ENCODE measurements around the gene IPO5.
A peak's percentile ranks its signal among the peaks of the same experiment; 100 is the strongest.
"Not testable (repeated sequence)": the region's sequence is repeated elsewhere in the genome, so short reads cannot be mapped to it uniquely, and the experiment has no call there.

Gene IPO5

DNA sequence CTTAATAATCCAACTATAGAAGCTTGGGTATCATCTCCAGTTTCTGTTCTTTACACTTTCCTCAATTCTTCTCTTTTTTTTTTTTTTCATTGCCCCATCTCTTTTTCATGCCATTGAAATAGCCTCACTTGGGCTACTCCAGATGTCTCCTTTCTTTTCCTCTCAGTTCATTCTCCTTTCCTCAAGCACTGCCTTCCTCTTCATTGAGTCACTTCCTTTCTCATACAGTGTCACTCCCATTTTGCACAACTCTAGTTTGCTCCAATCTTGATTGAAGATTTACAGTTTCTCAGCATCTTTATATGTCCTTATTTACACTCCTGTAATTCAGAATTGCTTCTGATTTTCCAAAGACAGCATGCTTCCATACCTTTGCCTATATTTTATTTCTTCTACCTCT lies 61.3 kb downstream of the IPO5 start:
- DNase-seq: no peak

DNA sequence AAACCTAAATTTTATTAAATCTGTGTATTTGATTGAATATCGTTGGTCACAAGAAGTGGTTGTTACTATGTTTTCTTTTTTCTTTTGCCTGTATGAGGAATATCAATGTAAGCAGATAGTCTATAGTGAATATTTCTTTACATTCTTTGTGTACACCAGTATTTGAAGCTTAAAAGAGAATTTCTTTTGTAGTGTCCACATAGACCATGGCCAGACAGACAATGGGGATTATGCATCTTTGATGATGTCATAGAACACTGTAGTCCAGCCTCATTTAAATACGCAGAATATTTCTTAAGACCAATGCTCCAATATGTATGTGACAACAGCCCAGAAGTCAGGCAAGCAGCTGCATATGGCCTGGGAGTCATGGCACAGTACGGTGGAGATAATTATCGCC lies 64.8 kb downstream of the IPO5 start:
- no peak for DNase-seq

DNA sequence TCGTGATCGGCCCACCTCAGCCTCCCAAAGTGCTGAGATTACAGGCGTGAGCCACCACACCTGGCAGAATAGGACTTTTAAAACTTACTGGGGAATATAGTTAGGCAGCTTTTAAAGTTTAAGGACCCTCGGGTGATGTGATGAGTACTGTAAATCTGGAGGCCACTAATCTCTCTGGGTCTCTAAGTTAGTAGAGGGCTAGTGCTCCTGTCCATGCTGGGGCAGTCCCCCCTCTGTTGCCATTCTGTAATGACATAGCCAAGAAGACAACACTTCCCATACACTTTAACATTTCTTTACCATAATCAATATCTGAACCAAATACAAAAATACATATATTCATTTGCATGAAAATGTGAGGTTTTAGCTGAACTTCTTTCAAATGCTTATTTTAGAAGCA lies 65.7 kb downstream of the IPO5 start:
- DNase-seq: no peak

GRCh38 chr13:98020271-98020670 lies 66.8 kb downstream of the IPO5 start:
- DNase-seq: no peak

DNA sequence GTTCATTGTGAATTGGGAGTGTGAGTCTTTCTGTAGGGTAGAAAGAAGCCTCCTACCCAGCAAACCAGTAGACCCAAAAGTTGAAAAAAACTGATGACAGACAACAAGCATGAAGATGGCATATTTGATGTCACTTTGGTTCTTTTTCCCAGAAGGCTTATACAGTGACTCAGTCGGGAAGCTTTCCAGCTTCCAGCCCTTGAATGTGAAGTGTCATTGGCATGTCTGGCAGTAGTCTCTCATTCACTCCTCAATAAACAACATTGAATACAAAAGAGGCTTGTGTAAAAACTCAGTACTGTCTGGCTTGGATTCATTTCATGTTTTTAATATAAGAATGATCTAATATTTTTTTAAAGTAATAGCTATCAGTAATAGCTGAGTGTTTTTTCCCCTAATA lies 68.7 kb downstream of the IPO5 start:
- peak in 30 of 51 donors; percentile 2 to 68 (median 28) for DNase-seq

DNA sequence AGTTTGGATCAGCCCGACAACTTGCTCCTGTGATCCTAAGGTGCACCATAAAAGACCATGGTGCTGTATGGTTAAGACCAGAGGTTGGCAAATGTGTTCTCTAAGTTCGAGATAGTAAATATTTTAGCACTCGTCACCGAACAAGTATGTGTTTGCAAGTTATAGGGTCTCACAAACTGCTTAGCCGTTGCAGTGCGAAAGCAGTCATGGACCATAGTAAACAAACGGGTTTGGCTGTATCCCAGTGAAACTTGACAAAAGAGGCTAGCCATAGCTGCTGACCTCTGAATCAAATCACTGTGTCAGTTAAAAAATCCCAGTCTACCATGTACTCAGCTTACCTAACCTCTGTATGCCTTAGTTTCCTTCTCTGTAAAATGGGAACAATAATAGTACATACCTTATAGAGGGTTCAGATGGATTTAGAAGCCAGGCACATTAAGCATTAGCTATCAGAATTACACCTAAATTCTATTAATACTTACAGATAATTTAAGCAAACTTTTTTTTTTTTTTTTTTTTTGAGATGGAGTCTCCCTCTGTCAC lies 72.1 kb downstream of the IPO5 start:
- no peak for DNase-seq

DNA sequence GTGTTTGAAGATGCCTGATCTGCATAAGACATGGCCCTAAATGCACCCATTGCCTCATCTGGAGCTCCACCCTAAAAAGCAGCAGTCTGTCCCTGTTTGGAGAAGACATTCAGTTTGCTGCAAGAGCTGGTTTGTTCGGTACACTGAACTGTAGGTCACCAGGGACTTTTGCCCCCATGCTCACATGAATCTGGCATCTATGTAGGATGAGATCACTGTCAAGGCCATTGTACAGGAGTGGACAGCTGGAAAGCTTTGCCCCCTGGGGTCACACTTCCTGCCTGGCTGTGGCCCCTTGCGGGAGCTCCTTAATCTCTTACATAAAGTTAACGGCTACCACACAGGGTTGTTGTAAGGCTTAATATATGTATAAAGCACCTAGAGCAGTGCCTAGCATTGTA lies 73.0 kb downstream of the IPO5 start:
- DNase-seq: no peak

- peak in 1 of 51 donors; percentile 4 for DNase-seq
Measured at GRCh38 chr13:98032168-98032567, 78.7 kb downstream of the IPO5 start.

- peak in 13 of 51 donors; percentile 1 to 19 (median 4) for DNase-seq
Measured at GRCh38 chr13:98033277-98034247, 80.1 kb downstream of the IPO5 start.

- no peak for DNase-seq
Measured at GRCh38 chr13:98035373-98035772, 81.9 kb downstream of the IPO5 start.

- not testable (repeated sequence) for DNase-seq
Measured at GRCh38 chr13:98036564-98037302, 83.3 kb downstream of the IPO5 start.

DNA sequence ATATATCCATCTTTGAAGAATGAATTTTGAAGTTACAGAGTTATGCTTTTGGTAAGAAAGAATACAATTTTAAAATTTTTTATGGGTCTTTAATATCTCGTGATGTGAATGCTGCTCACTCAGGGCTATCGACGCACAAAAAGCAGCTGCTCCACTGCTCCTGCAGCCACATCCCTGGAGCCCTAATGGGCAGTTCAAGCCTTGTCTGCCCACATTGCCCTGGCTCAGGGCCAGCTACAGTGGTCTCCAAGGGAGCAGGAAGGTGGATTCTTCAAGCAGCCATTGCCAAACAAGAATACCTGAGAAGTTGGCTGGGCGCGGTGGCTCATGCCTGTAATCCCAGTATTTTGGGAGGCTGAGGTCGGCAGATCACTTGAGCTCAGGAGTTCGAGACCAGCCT lies 85.8 kb downstream of the IPO5 start:
- DNase-seq: no peak

GRCh38 chr13:98039964-98040363 lies 86.5 kb downstream of the IPO5 start:
- DNase-seq: no peak

DNA sequence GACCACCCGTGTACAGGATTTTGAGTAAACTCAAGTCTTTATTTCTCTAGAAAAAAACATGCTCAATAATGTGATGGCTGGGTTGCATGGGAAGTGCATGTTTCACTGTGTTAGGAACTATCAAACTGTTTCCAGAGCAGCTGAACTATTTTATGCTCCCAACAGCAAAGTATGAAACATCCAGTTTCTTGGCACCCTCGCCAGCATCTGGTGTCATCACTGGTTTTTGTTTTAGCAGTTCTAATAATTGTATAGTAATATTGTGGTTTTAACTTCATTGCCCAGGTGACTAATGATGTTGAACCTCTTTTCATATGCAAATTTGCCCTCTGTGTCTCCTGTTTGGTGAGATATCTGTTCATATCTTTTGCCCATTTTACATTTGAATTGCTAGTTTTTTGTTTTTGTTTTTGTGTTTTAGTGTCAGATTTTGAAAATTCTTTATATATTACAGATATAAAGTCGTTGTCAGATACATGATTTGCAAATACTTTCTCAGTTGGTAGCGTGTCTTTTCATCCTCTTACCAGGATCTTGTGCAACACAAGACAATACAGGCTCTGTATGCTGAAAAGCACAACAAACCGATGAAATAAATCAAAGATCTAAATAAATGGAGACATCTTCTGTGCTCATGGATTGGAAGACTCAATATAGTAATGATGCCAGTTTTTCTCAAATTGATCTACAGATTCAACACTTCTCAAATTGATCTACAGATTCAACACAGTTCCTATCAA lies 87.8 kb downstream of the IPO5 start:
- no peak for DNase-seq

DNA sequence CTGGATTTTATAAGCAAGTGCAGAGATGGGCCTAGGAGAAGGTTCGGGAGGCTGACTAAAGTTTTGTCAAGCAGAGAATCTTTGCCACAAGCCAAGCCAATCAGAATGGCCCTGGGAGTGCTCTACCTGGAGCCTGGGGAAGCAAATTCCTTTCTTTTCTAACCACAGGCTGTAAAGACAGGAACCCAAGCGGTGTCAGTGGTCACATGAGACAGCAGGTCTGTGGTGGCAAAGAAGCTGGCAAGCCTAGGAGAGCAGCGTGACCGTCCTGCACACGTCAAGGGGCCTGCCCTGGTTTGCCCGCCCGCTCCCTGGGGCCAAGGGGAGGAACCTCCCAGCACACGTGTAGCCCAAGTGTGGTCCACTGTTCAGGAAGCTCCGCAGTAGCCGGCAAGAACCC lies 90.8 kb downstream of the IPO5 start:
- DNase-seq: no peak

GRCh38 chr13:98047785-98048184 lies 94.3 kb downstream of the IPO5 start:
- DNase-seq: not testable (repeated sequence)

- DNase-seq: no peak
Measured at GRCh38 chr13:98048265-98048664, 94.8 kb downstream of the IPO5 start.

GRCh38 chr13:98050041-98050466 lies 96.6 kb downstream of the IPO5 start:
- no peak for DNase-seq

GRCh38 chr13:98052412-98052811 lies 98.9 kb downstream of the IPO5 start:
- DNase-seq: no peak

DNA sequence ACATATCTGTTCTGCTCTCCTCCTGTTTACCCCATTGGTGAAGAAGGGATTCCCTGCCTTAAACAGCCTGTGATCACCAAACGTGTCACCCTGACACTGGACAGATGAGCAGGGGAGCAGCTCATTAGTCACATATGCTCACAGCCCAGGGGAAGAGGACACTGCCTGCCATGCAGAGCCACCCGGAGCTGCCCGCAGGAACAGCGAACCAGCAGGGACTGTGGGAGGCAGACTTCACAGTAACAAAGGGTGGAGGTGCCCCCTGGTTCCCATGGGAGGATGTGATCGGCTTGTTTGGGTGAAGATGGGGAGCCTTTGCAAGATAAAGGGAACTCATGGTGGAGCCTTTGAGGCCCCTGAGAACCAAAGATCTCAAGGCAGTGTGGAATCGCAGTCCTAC lies 100.8 kb downstream of the IPO5 start:
- no peak for DNase-seq

GRCh38 chr13:98055623-98056022 lies 102.1 kb downstream of the IPO5 start:
- no peak for DNase-seq
